ENCODE data around the gene ELAPOR2. TPM values are rescaled to one million over a fixed set of nuclear protein-coding genes. Genes with fewer than 3 reads are reported as not detected.

The ELAPOR2 gene
- total and polyA plus RNA-seq, 9 donors: 2.0 to 11.3 (median 6.1) TPM

- H3K9me3 ChIP-seq: no peaks in the 10 kb centered on the region
- H3K36me3 ChIP-seq: no peaks in the 10 kb centered on the region
- 78 to 88% (median 87%) methylated on average over 2 of the region's 2 CpGs for WGBS, 3 donors
- no peak for TF ChIP-seq EP300 (IDR thresholded peaks at IDR 0.05)
- no peak for TF ChIP-seq POLR2A (IDR thresholded peaks at IDR 0.05)
- TF ChIP-seq CTCF (IDR thresholded peaks at IDR 0.05): no peak
- no peaks in the 10 kb centered on the region for H3K4me1 ChIP-seq (ENCODE audit: insufficient read depth)
- no peak overlapping the region for H3K4me3 ChIP-seq
- H3K27ac ChIP-seq: no peak overlapping the region
- H3K27me3 ChIP-seq: no peaks in the 10 kb centered on the region
- DNase-seq: no peak
- intact Hi-C loops (cut with DNase I): no loop called here
These were observed 22.5 kb downstream of the ELAPOR2 start for GRCh38 chr7:87036985-87037384.

- Histone ChIP-seq H3K4me1 (ENCODE audit: insufficient read depth) (no peaks in the 10 kb centered on the region), H3K27ac (no peak overlapping the region), H3K27me3 (no peaks in the 10 kb centered on the region), H3K4me3 (no peak overlapping the region), H3K9me3 (no peaks in the 10 kb centered on the region), H3K36me3 (no peaks in the 10 kb centered on the region)
- intact Hi-C loops (cut with DNase I): no loop called here
- 67 to 80% (median 74%) methylated on average over 4 of the region's 4 CpGs for WGBS, 3 donors
- no peak for DNase-seq
- TF ChIP-seq EP300 (IDR thresholded peaks at IDR 0.05): no peak
These were observed 26.7 kb downstream of the ELAPOR2 start for GRCh38 chr7:87032604-87033339.

GRCh38 chr7:87029078-87029477 lies 30.4 kb downstream of the ELAPOR2 start:
- Histone ChIP-seq H3K9me3 (no peaks in the 10 kb centered on the region), H3K27ac (no peak overlapping the region), H3K27me3 (no peaks in the 10 kb centered on the region), H3K4me3 (no peak overlapping the region), H3K36me3 (no peaks in the 10 kb centered on the region), H3K4me1 (ENCODE audit: insufficient read depth) (no peaks in the 10 kb centered on the region)
- no peak for TF ChIP-seq POLR2A (IDR thresholded peaks at IDR 0.05)
- TF ChIP-seq CTCF (IDR thresholded peaks at IDR 0.05): no peak
- TF ChIP-seq EP300 (IDR thresholded peaks at IDR 0.05): no peak
- DNase-seq: no peak
- intact Hi-C loops (cut with DNase I): no loop called here
- 88 to 93% (median 91%) methylated on average over 1 of the region's 1 CpG for WGBS, 3 donors

- Histone ChIP-seq H3K4me1 (ENCODE audit: insufficient read depth) (no peaks in the 10 kb centered on the region), H3K27me3 (no peaks in the 10 kb centered on the region), H3K36me3 (no peaks in the 10 kb centered on the region), H3K27ac (no peak overlapping the region), H3K9me3 (no peaks in the 10 kb centered on the region), H3K4me3 (no peak overlapping the region)
- intact Hi-C loops (cut with DNase I): no loop called here
- WGBS, 3 donors: 29 to 42% (median 39%) methylated on average over 1 of the region's 1 CpG
- DNase-seq: no peak
- TF ChIP-seq POLR2A (IDR thresholded peaks at IDR 0.05) (no peak), CTCF (IDR thresholded peaks at IDR 0.05) (no peak), EP300 (IDR thresholded peaks at IDR 0.05) (no peak)
These were observed 30.8 kb downstream of the ELAPOR2 start for GRCh38 chr7:87028636-87029035.

- H3K4me3 ChIP-seq: no peak overlapping the region
- no peaks in the 10 kb centered on the region for H3K36me3 ChIP-seq
- no peak for DNase-seq
- H3K4me1 ChIP-seq (ENCODE audit: insufficient read depth): no peaks in the 10 kb centered on the region
- intact Hi-C loops (cut with DNase I): no loop called here
- TF ChIP-seq POLR2A (IDR thresholded peaks at IDR 0.05): no peak
- no peak for TF ChIP-seq CTCF (IDR thresholded peaks at IDR 0.05)
- TF ChIP-seq EP300 (IDR thresholded peaks at IDR 0.05): no peak
- no peaks in the 10 kb centered on the region for H3K9me3 ChIP-seq
- no peaks in the 10 kb centered on the region for H3K27me3 ChIP-seq
- no peak overlapping the region for H3K27ac ChIP-seq
These were observed 31.6 kb downstream of the ELAPOR2 start for GRCh38 chr7:87027900-87028299.
